GM12874 (cell line): Measurements from ENCODE around the gene ASH1L.

Experiments
- CTCF ChIP-seq: IDR thresholded peaks from 2 replicates; pipeline ENCODE4 v1.5.1; 2011; ENCODE audit warnings: low read depth, mild to moderate bottlenecking, control low read depth, low read length, moderate library complexity; ENCODE audit not compliant: insufficient read depth

The ASH1L gene

DNA sequence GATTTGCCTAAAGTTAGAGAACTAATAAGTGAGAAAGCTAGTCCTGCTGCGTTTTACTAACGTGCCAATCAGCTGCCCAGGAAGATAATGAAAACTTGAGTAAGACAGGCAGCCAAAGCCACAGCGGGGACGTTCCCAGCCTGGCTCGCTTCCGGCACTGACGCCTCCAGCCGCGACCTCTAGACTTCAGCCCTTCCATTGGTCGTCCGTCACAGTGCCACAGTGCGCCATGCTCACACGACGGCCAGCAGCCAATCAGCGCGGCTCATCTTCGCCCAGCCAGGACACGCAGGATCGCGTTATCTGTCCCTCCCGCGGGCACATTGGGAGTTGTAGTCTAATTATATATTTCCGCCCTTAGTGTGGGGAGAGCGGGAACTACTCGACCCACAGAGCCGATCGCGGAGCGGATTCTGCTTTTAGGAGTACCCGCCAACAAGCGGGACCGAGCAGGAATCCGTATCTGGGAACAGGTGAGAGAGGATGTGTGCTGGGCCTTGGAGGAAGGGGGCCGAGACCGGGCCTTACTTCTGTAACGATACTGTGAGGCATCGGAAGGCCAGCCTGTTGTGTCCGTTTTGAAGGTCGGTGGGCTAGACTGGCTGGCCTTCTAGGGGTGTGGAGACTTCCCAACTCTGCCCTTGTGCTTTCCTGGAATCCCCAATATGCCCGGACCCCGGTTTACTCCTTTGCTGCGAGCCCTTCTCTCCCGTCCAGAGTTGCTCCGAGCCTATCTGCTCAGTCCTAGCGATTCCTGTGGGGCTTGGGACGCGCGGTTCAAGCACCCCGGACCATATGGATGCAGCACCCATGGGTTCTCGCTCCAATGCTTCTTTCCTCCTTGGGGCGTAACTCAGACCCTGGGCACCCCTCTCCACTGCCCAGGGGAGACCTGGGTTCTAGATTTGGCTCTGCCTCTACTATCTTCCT lies 253.8 kb downstream of the ASH1L start, which contains the start of gene FDPS:
TSS of gene FDPS (plus strand) at position 374 of the 930 bp plus-strand sequence. CDS start 924 bp downstream, outside the sequence.
- TF ChIP-seq CTCF = no peak

DNA sequence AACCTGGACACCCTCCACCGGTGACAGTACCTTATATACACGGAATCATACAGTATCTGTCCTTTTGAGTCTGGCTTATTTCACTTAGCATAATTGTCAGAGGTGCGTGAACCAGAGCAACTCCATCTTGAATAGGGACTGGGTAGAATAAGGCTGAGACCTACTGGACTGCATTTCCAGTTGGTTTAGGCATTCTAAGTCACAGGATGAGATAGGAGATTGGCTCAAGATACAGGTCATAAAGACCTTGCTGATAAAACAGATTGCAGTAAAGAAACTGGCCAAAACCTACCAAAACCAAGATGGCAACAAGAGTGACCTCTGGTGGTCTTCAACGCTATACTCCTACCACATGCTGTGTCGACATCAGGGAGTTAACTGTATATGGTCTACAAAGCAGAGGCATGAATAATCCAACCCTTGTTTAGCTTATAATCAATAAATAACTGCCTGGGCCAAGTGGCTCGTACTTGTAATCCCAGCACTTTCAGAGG lies 255.3 kb downstream of the ASH1L start:
- TF ChIP-seq CTCF = peak; percentile 38; the same call in 1 of the 2 replicates

DNA sequence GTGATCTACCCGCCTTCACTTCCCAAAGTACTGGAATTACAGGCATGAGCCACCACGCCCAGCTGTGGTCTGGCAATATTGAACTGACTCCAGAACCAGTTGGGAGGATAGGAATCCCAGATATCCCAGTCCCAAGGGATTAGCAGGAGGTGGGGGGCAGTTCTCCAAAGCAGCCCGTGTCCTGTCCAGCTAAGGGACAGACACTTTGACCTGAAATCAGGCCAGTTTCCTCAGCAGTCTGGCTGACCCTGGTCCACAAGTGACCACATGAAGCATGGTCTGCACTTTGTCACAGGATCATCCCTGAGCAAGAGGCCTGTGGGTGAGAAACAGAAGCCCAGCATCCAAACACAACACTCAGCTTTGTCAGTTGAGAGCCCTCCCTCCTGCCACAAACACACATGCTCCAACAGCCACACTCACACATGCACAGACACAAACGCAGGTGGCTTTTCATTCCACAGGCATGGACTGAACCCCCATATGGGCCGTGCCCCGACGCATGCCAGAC lies 256.7 kb downstream of the ASH1L start:
- TF ChIP-seq CTCF = no peak

DNA sequence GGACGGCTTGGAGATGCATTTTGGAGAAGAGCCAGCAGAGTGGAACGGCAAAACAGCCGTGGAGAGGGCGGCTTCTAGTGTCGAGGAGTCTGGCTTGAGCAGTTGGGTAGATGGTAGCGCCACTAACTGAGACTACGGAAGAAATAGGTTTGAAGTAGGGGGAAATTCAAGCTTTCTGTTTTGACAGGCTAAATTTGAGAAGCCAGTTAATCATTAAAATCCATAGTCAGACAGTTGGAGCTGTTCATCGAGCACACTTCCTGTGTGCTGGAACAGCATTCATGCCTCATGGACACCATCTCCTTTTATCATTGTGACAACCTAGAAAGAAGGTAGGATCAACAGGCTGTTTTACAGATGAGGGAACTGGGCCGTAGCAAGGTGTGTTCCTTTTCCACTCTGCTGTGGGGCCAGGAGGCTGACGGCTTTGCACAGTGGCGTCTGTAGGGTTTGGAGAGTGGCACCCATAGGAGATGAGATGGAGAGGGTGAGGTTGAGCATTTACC lies 258.0 kb downstream of the ASH1L start:
- no peak for TF ChIP-seq CTCF

DNA sequence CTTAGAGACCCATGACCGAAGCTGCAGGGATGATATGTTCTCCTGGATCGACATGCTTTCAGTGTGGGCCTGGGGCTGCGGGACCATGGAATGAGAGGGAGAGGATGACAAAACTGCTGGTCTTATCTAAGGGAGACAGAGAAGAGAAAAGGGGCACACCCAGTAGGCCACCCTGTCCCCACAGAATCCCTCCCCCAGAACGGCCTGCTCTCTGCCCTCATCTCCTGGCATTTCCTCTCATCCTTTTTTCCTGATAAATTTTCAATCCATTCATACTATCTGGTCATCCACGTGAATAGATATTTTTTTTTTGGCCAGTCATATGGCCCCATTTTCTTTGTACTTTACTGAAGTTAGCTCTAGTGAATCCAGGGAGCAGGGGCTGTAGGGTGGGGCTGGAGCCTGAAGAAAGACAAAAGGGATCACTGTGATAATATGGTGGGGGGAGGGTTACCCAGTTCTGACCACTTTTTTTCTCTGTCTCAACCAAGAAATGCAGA lies 261.2 kb downstream of the ASH1L start, which contains the start of gene PKLR:
TSS of gene PKLR (minus strand) at position 97 of the 500 bp plus-strand sequence. CDS start at position 54, 43 bp downstream.
- no peak for TF ChIP-seq CTCF

- no peak for TF ChIP-seq CTCF
Observed at GRCh38 chr1:155300553-155301329, 261.9 kb downstream of the ASH1L start.
